GM18519 (cell line): Measurements from ENCODE around the gene MAP2K2.
A peak's percentile ranks its signal among the peaks of the same experiment; 100 is the strongest.
"Not testable (repeated sequence)": the region's sequence is repeated elsewhere in the genome, so short reads cannot be mapped to it uniquely, and the experiment has no call there.

ENCODE experiments used
- ATAC-seq: cut with Tn5 transposase; IDR thresholded peaks from one replicate; pipeline ENCODE4 v1.9.1; 2021; ENCODE audit warnings: mild to moderate bottlenecking, moderate library complexity; ENCODE audit not compliant: unreplicated experiment, low FRiP score

Gene MAP2K2

DNA sequence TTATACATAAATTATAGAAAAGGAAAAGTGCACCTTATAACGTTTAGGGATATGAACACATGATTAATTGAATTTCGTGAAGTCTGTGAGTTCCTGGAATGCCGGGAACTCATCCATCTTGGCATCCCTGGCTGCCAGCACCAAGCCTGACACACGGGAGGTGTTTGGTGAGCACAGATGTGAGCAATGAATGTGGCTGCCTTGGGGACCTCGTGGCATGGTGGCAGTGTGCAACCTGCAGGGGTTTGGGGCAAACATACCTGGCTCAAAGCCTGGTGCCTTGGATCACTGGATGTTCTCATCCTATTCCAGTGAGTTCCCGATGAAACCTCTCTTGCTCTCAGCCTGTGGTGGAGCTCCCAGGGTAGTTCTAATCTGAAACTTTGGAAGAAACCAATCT, 10.4 kb upstream of the MAP2K2 start:
- ATAC-seq: no peak

DNA sequence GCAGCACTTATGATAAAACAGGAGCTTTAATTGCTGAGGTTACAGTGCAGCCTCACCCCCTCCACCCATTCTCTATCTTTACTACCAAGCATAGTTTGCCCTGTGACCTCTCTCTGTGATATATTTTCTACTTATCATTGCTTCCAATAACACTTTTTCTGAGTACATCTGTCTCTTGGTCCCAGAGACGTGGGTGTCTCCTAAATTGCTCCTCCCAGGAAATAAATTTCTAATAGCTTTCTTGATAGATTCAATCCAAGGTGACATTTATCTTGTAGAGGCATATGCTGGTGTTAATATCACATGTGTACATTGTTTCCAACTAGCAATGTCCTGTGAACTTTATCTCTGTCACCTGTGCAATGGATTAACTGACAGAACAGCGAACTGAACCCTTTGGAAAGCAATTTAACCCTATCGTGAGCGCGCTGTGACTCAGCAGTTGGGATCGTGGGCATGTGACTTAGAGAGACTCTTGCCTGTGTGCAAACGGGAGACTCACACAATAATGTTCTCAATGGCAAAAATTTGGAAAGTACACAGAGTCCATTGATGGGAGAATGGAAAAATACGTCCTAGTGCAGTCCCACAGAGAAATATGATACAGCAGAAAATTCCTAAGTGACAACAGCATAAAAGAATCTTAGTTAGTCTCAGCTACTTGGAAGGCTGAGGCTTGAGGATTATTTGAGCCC, 7.0 kb upstream of the MAP2K2 start:
- ATAC-seq: no peak

DNA sequence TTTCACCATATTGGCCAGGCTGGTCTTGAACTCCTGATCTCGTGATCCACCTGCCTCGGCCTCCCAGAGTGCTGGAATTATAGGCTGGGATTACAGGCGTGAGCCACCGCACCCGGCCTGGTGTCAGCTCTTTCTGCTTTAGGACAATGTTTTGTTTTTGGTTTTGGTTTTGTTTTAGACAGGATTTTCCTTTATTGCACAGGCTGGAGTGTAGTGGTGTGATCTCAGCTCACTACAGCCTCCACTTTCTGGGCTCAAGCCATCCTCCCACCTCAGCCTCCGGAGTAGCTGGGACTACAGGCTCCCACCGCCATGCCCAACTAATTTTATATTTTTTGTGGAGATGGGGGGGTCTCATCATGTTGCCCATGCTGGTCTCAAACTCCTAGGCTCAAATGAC, 5.1 kb upstream of the MAP2K2 start:
- not testable (repeated sequence) for ATAC-seq

GRCh38 chr19:4127322-4127721, 3.4 kb upstream of the MAP2K2 start:
- ATAC-seq: not testable (repeated sequence)

DNA sequence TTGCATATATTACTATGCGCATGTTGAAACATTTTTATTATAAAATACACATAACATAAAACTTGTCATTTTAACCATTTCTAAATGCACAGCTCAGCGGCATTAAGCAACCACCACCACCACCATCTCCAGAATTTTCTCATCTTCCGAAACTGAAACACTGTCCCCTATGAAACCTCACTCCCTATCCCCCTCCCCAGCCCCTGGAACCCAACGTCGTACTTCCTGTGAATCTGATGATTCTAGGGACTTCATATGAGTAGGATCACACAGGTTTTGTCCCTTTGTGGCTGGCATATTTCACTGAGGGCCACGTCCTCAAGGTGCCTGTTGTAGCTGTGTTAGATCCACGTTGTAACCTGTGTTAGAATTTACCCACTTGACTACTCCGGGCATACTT, 716 bp upstream of the MAP2K2 start:
- no peak for ATAC-seq

DNA sequence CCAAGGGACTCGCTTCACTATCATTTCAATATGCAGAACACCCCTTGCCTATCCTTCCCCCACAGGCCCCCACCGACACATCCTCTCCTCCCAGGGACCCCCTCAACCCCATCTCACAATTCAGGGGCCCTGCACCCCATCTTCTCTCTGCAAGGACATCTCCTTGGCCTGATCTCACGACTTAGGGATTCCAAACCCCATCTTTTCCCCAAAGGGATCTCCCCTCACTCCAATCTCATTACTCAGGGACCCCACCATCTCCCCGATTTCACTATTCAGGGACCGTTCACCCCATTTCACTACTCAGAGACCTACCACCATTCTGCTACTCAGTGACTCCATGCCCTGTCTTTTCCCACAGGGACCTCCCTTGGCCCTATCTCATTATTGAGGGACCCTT, 1.4 kb downstream of the MAP2K2 start:
- no peak for ATAC-seq

GRCh38 chr19:4121815-4122214, 2.1 kb downstream of the MAP2K2 start:
- ATAC-seq: no peak

GRCh38 chr19:4121273-4121612, 2.7 kb downstream of the MAP2K2 start:
- ATAC-seq: no peak

DNA sequence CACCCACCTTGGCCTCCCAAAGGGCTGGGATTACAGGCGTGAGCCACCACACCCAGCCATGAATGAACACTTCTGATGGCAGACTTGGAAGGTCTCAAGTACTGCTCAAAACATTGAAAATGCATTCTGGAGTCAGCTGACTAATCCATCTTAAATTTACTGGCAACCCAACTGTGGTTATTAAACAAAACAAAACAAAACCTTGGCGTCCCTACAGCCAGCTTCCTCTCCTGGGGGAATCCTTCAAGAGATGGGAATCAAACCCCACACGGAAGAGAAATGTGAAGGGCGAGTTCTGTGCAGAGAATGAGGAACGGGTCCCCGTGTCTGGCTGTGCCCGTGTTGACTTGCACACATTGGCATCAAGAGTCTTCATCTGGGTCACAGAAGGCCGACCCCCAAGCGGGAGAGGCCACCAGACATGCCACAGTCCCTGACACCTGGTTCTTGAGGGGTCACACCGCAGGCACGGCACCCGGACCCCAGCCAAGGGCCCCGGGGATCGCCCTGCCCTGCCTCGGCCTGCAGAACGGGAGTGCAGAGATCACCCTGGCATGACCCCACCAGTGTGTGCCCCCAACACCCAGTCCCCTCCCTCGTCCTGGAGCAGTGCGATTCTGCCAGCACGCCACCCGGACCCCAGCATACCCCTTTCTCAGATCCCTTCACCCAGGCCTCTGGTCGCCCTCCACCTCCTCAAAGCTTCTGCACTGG, 3.2 kb downstream of the MAP2K2 start:
- ATAC-seq: no peak

GRCh38 chr19:4119763-4120162, 4.2 kb downstream of the MAP2K2 start:
- ATAC-seq: no peak

- no peak for ATAC-seq
Observed at GRCh38 chr19:4115818-4116385, 8.0 kb downstream of the MAP2K2 start.

DNA sequence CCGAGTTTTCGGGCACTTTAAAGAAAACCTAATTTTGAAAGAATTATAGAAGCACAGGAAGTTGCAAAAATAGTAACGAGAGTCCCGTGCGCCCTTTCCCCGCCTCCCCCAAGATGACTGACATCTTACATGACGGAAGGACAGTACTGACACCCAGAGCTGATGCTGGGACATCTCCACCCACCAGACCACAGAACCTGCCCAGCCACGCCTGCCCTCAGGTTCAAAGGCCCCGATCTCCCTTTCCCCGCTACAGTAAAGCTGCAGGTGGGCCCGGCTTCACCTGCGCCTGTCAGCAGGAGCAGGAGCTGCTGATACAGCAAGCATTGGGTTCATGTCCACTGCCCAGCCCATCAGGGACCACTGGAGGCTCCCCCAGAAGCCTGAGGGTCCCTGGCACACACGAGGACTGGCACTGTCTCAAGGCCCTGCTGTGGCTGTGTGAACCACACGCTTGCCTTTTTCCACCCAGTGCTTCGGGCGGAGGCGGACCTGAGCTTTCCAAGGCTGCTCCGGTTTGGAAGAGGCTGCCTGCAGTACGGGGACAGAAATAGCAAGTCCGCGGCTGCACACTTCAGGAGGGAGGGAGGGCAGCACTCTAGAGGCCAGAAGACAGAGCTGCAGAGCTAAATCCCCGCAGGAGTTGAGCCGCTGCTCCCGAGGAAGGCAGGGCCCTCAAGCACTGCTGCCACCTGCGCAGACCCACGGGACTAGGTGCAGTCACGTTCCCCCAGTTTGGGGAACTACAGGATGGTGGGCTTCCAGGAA, 8.7 kb downstream of the MAP2K2 start:
- no peak for ATAC-seq

DNA sequence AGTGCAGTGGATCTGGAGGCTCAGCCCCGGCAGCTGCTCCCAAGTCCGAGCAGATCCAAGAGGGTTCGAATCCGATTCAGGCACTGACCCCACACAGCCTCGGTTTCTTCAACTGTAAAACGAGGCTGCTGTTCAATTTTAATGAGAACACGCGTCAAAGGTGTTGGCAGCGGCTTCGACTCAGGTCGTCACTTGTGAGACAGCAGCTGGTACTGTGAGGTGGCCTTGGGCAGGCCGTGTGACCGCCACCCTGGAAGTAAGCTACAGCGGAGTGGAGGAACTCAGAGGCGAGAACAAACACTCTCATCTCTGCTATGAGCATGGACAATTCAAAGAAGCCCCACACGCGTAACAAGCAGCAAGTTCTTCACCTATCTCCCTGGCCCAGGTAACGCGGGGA, 9.7 kb downstream of the MAP2K2 start:
- ATAC-seq: no peak

DNA sequence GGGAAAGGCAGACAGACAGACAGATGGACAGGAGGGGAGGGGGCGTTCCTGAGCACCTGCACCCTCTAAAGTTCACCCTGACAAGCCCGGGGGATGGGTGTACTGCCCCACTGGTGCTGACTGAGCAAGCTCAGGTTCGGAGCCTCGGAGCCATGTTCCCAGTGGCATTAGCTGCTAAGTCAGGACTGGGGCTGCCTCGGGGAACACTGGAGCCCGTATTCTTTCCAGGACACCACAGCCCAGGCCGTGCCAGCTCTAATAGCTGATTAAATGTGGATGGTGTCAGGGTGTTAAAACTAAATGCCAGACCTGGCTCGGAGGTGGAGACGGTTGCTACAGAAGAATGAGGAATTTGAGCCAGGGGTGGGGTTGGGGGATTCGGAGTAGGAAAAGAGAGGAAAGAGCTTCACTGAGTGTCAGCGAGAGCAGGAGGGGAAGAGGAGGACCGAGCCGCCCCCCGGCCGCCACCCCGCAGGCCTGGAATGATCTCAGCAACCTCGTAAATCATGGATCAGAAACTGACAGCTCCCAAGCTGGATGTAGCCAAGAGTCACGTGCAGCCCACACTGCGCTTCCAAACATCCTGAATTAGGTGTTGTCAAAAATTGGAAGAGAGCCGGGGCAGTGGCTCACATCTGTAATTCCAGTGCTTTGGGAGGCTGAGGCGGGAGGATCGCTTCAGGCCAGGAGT, 10.4 kb downstream of the MAP2K2 start:
- ATAC-seq: no peak

DNA sequence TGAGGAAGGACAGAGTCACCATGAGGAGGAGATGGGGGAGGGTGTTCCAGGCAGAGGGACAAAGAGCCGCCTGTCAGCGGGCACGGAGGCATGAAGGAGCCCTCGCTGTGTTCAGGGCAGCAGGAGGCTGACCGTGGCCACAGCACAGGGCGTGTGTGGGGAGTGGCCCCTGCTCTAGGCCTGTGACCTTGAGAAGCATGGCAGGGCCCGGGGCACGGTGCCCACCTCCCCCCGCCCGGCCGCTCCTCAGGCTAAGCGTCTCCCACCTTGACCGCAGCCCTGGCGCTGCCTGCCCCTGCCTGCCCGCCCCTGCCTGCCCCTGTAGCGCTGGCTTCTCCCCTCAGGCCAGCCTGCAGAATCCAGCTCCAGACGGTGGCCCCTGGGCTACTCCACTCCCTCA, 11.6 kb downstream of the MAP2K2 start:
- ATAC-seq: no peak

- no peak for ATAC-seq
Observed at GRCh38 chr19:4109626-4109945, 14.3 kb downstream of the MAP2K2 start.

DNA sequence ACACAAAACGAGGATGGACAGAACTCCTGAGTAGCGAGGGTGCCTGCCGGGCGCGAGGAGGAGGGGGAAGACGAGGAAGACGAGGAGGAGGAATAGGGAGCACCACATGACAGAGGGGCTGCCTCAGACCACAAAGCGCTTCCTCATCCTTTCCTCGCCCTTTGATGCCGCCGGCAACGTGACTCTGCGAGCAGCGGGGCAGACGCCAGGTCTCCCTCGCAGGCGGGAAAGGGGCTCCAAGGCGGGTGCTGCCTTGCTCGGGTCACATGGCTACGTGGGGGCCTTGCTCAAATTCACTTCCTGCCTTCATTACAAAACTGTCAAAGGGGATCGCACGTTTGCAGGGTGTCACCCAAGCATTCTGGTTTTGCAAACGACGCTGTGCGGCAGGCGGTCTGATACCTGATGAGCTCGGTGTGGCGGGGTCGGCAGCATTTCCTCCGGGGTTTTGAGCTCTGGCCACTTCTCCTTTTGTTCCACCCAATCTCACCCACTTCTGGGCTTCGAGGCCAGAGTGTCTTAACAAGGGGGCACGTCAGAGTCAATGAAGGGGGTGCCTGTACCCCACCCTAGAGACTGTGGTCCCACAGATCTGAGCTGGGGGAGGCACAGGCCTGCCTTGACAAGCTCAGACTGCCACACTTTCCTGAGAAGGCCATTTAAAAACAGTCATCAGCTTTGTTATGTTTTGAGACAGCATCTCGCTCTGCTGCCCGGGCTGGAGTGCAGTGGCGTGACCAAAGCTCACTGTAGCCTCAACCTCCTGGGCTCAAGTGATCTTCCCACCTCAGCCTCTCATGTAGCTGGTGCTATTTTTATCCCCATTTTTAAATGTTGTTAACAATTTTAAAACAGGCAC, 14.9 kb downstream of the MAP2K2 start:
- ATAC-seq: peak; percentile 41

DNA sequence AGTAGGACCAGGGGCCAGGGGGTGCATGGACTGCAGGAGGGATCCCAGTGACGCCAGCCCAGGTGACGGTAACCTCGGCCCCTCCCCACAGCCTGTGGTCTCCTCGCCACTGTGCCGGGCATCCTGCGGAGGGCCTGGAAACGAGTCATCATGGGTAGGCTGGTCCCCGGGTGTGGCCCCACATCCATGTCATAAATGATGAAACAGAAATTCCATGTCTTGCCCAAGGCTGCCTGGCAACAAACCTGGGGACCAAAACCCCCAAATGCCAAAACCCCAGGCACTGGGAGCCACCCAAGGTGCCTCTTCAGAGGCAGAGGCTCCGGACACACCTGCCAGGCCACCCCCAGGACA, 20.9 kb downstream of the MAP2K2 start:
- no peak for ATAC-seq

DNA sequence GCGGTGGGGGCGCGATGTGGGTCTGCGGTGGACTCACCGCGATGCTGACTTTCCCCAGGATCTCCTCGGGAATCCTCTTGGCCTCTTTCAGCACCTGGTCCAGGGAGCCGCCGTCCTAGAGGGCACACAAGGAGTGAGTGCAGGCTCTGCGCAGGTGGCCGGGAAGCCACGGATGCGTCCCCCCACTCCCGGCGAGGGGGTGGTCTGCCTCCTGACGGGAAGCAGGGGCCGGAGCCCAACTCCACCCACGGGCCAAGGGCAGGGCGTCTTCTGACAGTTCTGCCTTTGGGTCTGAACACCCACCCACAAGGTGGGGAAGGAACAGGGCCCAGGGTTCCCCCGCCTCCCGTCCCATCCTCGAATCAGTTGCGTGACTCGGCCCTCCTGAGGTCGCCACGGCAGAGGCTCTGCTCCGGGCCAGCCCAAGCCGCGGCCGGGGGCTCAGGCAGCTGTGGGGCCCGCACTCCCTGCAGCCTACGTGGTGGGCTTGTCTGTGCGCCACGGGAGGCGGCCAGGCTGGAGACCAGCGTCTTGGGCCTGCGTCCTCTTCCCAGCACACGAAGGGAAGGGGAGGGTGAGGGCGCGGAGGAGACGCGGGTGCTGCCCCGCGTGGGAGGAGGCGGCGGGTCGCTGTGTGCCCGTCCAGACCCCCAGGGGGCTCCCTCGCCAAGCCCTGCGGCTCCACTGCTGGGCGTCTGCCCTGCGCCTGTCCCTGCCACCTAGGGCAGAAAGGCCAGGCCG, 21.4 kb downstream of the MAP2K2 start:
- ATAC-seq: no peak

DNA sequence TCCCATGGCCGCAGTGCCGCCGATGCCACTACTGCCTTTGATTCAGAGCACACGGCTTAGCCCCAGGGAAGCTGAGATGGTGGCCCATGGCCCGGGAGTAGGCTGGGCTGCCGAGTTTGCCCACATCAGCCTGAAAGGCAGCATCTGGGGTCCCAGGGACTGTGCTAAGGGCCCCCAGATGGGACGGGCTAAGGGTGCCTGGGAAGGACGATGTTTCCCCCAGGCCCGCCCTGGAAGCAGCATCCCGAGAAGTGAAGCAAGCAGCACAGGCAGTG, 22.5 kb downstream of the MAP2K2 start:
- ATAC-seq: no peak
